Bronchial epithelial cell (primary cell): ENCODE results near the gene PDZD4. TPM values are rescaled to one million over a fixed set of nuclear protein-coding genes. Genes with fewer than 3 reads are reported as not detected.

ENCODE experiments used
- DNase-seq: peaks from one replicate; pipeline ENCODE4 v3.0.0-alpha.2; 2010; ENCODE audit warnings: low read depth
- FAIRE-seq: peaks from 2 replicates; lab custom pipeline; 2011; peaks lifted over from hg19 to GRCh38; lab: Jason Lieb, UNC
- H3K27me3 ChIP-seq: 2 replicates; pipeline ENCODE4 v1.5.1; 2011; ENCODE audit warnings: low read length; ENCODE audit not compliant: control insufficient read depth, insufficient read depth
- H3K36me3 ChIP-seq: 2 replicates; pipeline ENCODE4 v1.5.1; 2011; ENCODE audit warnings: low read length; ENCODE audit not compliant: control insufficient read depth, insufficient read depth
- H3K4me3 ChIP-seq: 2 replicates; pipeline ENCODE4 v1.5.1; 2011; ENCODE audit warnings: mild to moderate bottlenecking, low read depth, low read length, control low read depth
- total RNA-seq: library from RNA; depleted of rRNA; stranded (reverse); fragments of >200 nt; gene quantifications from 2 replicates; pipeline ENCODE4 v1.2.1, GENCODE V29; 2014
- TF ChIP-seq, protein P1 (sequence below): IDR thresholded peaks from 2 replicates; pipeline ENCODE4 v1.5.1; 2011; ENCODE audit warnings: mild to moderate bottlenecking, moderate library complexity, low read length, control low read depth, inconsistent platforms; ENCODE audit not compliant: insufficient read depth, severe bottlenecking

PDZD4 gene
- total RNA-seq, 1 donor from 2014 or later, result under 0.01 TPM

DNA sequence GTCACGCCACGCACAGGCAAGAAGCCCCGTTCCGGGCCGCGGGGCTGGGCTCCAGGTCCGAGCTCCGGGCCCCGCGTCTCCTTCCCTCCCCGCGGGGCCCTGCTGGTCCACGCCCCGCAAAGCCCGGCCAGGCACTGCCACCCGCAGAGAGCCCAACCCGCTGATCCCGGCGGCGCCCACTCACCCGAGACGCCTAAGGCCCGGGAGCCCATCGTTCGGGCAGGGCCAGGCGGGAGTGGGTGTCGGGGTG is 870 bp downstream of the PDZD4 start:
- Histone ChIP-seq H3K36me3 (no peaks in the 10 kb centered on the region), H3K27me3 (peaks cover 12% of the 10 kb centered on the region), H3K4me3 (no peak overlapping the region)
- FAIRE-seq (no peak), DNase-seq (no peak)
- TF ChIP-seq, protein P1, sequence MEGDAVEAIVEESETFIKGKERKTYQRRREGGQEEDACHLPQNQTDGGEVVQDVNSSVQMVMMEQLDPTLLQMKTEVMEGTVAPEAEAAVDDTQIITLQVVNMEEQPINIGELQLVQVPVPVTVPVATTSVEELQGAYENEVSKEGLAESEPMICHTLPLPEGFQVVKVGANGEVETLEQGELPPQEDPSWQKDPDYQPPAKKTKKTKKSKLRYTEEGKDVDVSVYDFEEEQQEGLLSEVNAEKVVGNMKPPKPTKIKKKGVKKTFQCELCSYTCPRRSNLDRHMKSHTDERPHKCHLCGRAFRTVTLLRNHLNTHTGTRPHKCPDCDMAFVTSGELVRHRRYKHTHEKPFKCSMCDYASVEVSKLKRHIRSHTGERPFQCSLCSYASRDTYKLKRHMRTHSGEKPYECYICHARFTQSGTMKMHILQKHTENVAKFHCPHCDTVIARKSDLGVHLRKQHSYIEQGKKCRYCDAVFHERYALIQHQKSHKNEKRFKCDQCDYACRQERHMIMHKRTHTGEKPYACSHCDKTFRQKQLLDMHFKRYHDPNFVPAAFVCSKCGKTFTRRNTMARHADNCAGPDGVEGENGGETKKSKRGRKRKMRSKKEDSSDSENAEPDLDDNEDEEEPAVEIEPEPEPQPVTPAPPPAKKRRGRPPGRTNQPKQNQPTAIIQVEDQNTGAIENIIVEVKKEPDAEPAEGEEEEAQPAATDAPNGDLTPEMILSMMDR, result no peak

DNA sequence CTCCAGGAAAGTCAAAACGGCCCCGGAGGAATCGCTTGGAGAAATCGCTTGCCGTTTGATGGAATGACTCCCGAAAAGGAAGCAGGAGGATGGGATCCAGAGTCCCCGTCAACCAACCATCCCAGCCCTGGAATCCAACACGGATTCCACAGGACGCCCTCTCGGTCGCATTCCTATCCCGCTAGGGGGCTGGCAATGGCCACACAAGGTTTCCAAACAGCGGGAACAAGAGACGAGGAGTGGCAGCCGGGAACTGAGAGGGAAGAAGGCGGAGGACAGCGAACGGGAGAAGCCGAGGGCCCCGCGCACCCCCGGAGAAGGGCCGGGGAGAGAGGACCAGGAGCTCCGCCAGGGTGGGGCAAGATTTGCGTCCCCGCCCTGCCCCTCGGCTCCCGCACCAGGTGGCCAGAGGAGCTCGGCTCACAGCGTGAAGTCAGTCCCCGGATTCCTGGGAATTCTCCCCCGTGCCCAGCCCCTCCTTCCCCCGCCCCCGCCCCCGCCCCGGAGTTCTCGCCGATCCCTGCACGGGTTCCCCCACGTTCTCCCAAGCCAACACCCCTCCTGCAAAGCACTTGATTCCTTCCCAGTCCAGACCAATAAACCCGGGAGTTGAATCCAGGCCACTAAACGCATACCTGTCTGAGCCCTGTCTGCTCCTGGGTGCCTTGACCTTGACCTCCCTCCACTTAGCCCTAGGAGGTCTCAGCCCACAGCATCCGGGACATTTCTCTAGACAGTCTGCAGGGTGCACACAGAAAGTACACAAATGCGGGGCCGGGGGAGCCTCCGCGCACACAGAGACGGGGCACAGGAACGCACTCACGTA is 1.4 kb downstream of the PDZD4 start:
- TF ChIP-seq, protein P1, result no peak
- Histone ChIP-seq H3K36me3 (no peaks in the 10 kb centered on the region), H3K27me3 (peaks cover 12% of the 10 kb centered on the region), H3K4me3 (no peak overlapping the region)
- FAIRE-seq (no peak), DNase-seq (no peak)

DNA sequence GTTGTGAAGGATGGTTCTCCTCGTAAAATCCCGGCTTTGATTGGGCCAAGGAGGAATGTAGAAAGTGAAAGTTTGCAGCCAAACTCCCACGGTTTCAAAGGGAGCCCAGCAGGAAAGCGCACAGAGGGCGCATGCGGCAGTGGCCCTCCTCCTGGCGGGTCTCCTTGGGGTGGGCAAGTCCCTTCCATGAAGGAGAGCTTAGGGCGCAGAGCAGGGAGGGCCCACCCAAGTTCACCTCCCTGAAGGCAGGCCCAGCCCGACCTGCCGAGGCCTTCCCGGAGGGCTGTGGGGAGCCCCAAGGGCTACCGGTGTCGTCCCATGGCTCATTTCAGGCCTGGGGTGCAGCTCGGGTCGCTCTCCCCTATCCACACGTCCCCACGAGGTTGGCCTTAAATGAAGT is 2.0 kb downstream of the PDZD4 start:
- FAIRE-seq, result no peak
- no peak overlapping the region for H3K4me3 ChIP-seq
- no peaks in the 10 kb centered on the region for H3K36me3 ChIP-seq
- peaks cover 12% of the 10 kb centered on the region for H3K27me3 ChIP-seq
- TF ChIP-seq, protein P1, result no peak
- DNase-seq, result no peak

DNA sequence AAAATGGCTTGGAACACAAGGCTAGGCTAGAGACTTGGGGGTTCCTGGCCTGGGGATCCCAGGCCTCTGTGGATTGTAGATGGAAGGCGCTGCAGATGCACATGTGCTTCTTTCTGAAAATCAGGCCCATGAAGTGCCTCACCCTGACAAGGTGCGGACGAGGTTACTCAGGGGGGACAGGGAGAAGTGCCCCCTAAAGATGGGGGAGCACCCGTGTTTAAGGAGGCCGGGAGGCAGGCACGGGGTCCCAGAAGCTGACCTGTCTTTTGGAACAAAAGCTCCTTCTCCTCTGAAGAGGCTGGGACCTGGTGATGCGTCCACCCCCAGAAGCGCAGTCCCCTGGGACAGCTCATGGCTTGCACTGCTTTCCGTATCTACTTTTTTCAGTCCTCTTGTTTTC is 2.4 kb downstream of the PDZD4 start:
- FAIRE-seq (no peak), DNase-seq (no peak)
- TF ChIP-seq, protein P1, result no peak
- no peak overlapping the region for H3K4me3 ChIP-seq
- H3K36me3 ChIP-seq, result no peaks in the 10 kb centered on the region
- peaks cover 12% of the 10 kb centered on the region for H3K27me3 ChIP-seq

DNA sequence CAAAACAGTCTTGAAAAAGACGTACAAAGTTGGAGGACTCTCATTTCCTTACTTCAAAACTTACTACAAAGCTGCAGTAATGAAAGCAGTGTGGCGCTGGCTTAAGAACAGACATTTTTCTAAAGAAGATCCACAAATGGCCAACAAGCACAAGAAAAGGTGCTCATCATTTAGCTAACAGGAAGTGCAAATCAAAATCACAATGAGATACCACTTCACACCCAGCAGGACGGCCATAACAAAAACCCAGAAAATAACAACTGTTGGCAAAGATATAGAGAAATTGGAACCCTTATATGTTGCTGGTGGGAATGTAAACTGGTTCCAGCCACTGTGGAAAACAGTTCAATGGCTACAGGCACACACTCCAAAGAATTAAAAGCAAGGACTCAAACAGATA is 3.3 kb downstream of the PDZD4 start:
- Histone ChIP-seq H3K4me3 (no peak overlapping the region), H3K27me3 (peaks cover 12% of the 10 kb centered on the region), H3K36me3 (no peaks in the 10 kb centered on the region)
- no peak for FAIRE-seq
- TF ChIP-seq, protein P1, result no peak
- DNase-seq, result no peak

DNA sequence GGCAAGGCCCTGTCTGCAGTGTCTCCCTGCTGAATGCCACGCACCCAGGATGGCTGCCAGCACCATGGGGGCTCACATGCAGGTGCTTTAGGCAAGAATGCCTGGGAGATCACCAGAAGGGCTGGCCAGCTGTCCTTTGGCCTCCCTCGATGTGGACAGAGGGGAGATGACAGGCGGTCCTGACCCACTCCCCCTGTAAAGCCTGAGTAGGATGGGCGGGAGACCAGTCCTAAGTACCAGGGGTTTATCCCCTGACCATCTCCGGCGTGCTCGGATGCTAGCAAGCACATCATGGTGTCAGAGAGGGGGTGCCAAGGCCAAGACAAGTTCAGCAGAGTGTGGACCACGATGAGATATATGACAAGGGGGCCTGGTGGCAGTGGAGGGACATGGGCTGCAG is 5.3 kb downstream of the PDZD4 start:
- no peak for FAIRE-seq
- Histone ChIP-seq H3K27me3 (peaks cover 6% of the 10 kb centered on the region), H3K36me3 (no peaks in the 10 kb centered on the region), H3K4me3 (no peak overlapping the region)
- no peak for DNase-seq
- TF ChIP-seq, protein P1, result no peak
